Right hindlimb (tissue), 1 donor: ENCODE data around the gene SCN3A.

ENCODE experiments used
- DNase-seq: peaks from one replicate; pipeline ENCODE4 v3.0.0-alpha.2; 2018

The SCN3A gene

GRCh38 chr2:165185633-165186032, 18.2 kb downstream of the SCN3A start:
- no peak for DNase-seq

GRCh38 chr2:165182029-165182428, 21.8 kb downstream of the SCN3A start:
- DNase-seq = no peak

- no peak for DNase-seq
Measured at GRCh38 chr2:165176780-165177179, 27.1 kb downstream of the SCN3A start.

GRCh38 chr2:165173215-165173614, 30.6 kb downstream of the SCN3A start:
- DNase-seq = no peak

- DNase-seq = no peak
Measured at GRCh38 chr2:165164201-165164600, 39.6 kb downstream of the SCN3A start.

GRCh38 chr2:165163761-165164160, 40.1 kb downstream of the SCN3A start:
- no peak for DNase-seq

GRCh38 chr2:165162466-165162865, 41.4 kb downstream of the SCN3A start:
- DNase-seq = no peak

GRCh38 chr2:165161510-165161909, 42.3 kb downstream of the SCN3A start:
- no peak for DNase-seq

- no peak for DNase-seq
Measured at GRCh38 chr2:165157160-165157559, 46.7 kb downstream of the SCN3A start.

GRCh38 chr2:165155152-165155551, 48.7 kb downstream of the SCN3A start:
- no peak for DNase-seq

- no peak for DNase-seq
Measured at GRCh38 chr2:165149439-165149838, 54.4 kb downstream of the SCN3A start.

- DNase-seq = no peak
Measured at GRCh38 chr2:165147186-165148045, 56.4 kb downstream of the SCN3A start.

- DNase-seq = no peak
Measured at GRCh38 chr2:165144315-165144714, 59.5 kb downstream of the SCN3A start.

GRCh38 chr2:165141601-165142354, 62.1 kb downstream of the SCN3A start:
- no peak for DNase-seq

- no peak for DNase-seq
Measured at GRCh38 chr2:165126244-165126643, 77.6 kb downstream of the SCN3A start.

- DNase-seq = no peak
Measured at GRCh38 chr2:165122521-165122920, 81.3 kb downstream of the SCN3A start.

- DNase-seq = no peak
Measured at GRCh38 chr2:165120740-165121467, 82.9 kb downstream of the SCN3A start.

GRCh38 chr2:165115258-165115657, 88.6 kb downstream of the SCN3A start:
- DNase-seq = no peak

GRCh38 chr2:165114346-165114939, 89.4 kb downstream of the SCN3A start:
- DNase-seq = no peak

- no peak for DNase-seq
Measured at GRCh38 chr2:165113414-165113813, 90.4 kb downstream of the SCN3A start.

GRCh38 chr2:165112789-165113188, 91.1 kb downstream of the SCN3A start:
- DNase-seq = no peak

GRCh38 chr2:165112133-165112573, 91.7 kb downstream of the SCN3A start:
- DNase-seq = no peak

GRCh38 chr2:165110394-165110793, 93.5 kb downstream of the SCN3A start:
- DNase-seq = no peak
